Osteocyte (in vitro differentiated cells): ENCODE data around the gene SYDE2. TPM values are rescaled to one million over a fixed set of nuclear protein-coding genes. Genes with fewer than 3 reads are reported as not detected.
"Not testable (repeated sequence)": the region's sequence is repeated elsewhere in the genome, so short reads cannot be mapped to it uniquely, and the experiment has no call there.

Experiments used
- DNase-seq: peaks from one replicate; pipeline ENCODE4 v3.0.0; 2021; ENCODE audit warnings: mixed read lengths; ENCODE audit not compliant: unreplicated experiment; ENCODE audit errors: extremely low spot score
- H3K27ac Mint-ChIP-seq: one replicate; pipeline ENCODE4 v1.8.0; 2021; ENCODE audit warnings: mild to moderate bottlenecking, mixed read lengths; ENCODE audit not compliant: unreplicated experiment
- H3K27me3 Mint-ChIP-seq: one replicate; pipeline ENCODE4 v1.8.0; 2021; ENCODE audit warnings: mixed read lengths; ENCODE audit not compliant: unreplicated experiment
- H3K36me3 Mint-ChIP-seq: one replicate; pipeline ENCODE4 v1.8.0; 2021; ENCODE audit warnings: mixed read lengths; ENCODE audit not compliant: unreplicated experiment
- H3K4me1 Mint-ChIP-seq: one replicate; pipeline ENCODE4 v1.8.0; 2021; ENCODE audit warnings: mixed read lengths; ENCODE audit not compliant: unreplicated experiment
- H3K4me3 Mint-ChIP-seq: one replicate; pipeline ENCODE4 v1.8.0; 2021; ENCODE audit warnings: mild to moderate bottlenecking, moderate library complexity, mixed read lengths; ENCODE audit not compliant: unreplicated experiment
- H3K9me3 Mint-ChIP-seq: one replicate; pipeline ENCODE4 v1.8.0; 2021; ENCODE audit warnings: mixed read lengths; ENCODE audit not compliant: unreplicated experiment
- total RNA-seq: library from RNA; stranded (reverse); gene quantifications from 2 replicates; pipeline ENCODE4 v1.2.1, GENCODE V29; 2021
- TF ChIP-seq, protein P1 (sequence below): fragments of 200-600 bp; sonication (generic); IDR thresholded peaks from 2 replicates; pipeline ENCODE4 v1.5.0; 2021; ENCODE audit warnings: antibody characterized with exemption, mild to moderate bottlenecking, moderate library complexity

SYDE2 gene
- total RNA-seq, 1 donor from 2014 or later: 6.3 TPM

DNA sequence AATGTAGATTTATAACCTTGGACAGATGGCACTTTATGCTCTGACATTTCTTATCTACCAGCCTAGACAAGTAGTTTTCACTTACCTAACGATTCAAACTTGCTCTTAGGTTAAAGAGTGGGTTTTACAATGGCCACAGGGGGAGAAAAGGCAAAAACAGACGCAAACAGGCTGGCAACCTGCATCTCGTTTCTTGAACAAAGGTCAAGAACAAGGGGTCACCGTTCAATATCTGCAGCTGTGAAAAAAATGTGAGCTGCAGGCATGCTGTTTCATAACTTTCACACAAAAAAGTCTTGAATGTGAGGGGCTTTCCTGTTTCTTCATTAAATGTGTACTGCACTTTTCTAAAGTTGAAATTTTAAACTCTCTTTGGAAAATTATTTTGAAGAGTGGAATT lies 49.4 kb downstream of the SYDE2 start:
- Mint-ChIP-seq H3K9me3 (peaks cover 6% of the 10 kb centered on the region), H3K4me3 (no peak overlapping the region), H3K36me3 (no peaks in the 10 kb centered on the region), H3K27ac (no peak overlapping the region), H3K27me3 (no peaks in the 10 kb centered on the region), H3K4me1 (peaks cover 38% of the 10 kb centered on the region)
- no peak for DNase-seq
- TF ChIP-seq, protein P1, sequence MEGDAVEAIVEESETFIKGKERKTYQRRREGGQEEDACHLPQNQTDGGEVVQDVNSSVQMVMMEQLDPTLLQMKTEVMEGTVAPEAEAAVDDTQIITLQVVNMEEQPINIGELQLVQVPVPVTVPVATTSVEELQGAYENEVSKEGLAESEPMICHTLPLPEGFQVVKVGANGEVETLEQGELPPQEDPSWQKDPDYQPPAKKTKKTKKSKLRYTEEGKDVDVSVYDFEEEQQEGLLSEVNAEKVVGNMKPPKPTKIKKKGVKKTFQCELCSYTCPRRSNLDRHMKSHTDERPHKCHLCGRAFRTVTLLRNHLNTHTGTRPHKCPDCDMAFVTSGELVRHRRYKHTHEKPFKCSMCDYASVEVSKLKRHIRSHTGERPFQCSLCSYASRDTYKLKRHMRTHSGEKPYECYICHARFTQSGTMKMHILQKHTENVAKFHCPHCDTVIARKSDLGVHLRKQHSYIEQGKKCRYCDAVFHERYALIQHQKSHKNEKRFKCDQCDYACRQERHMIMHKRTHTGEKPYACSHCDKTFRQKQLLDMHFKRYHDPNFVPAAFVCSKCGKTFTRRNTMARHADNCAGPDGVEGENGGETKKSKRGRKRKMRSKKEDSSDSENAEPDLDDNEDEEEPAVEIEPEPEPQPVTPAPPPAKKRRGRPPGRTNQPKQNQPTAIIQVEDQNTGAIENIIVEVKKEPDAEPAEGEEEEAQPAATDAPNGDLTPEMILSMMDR: no peak

DNA sequence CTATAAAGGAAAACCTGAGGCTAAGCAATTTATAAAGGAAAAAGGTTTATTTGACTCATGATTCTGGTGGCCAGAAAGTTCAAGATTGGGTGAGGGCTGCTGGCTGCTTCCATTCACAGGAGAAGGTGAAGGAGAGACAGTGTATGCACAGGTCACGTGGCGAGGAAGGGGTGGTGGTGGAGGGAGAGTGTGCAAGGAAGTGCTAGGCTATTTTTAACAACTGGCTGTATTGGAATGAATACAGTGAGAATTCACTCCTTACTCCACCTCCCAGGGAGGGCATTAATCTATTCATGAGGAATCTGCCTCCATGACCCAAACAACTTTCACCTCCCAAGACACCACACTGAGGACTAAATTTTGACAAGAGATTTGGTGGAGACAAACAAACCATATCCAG lies 51.0 kb downstream of the SYDE2 start:
- H3K27me3 Mint-ChIP-seq: no peaks in the 10 kb centered on the region
- H3K9me3 Mint-ChIP-seq: peaks cover 6% of the 10 kb centered on the region
- no peaks in the 10 kb centered on the region for H3K36me3 Mint-ChIP-seq
- DNase-seq: no peak
- H3K4me3 Mint-ChIP-seq: no peak overlapping the region
- TF ChIP-seq, protein P1: no peak
- H3K27ac Mint-ChIP-seq: no peak overlapping the region
- peaks cover 49% of the 10 kb centered on the region for H3K4me1 Mint-ChIP-seq

DNA sequence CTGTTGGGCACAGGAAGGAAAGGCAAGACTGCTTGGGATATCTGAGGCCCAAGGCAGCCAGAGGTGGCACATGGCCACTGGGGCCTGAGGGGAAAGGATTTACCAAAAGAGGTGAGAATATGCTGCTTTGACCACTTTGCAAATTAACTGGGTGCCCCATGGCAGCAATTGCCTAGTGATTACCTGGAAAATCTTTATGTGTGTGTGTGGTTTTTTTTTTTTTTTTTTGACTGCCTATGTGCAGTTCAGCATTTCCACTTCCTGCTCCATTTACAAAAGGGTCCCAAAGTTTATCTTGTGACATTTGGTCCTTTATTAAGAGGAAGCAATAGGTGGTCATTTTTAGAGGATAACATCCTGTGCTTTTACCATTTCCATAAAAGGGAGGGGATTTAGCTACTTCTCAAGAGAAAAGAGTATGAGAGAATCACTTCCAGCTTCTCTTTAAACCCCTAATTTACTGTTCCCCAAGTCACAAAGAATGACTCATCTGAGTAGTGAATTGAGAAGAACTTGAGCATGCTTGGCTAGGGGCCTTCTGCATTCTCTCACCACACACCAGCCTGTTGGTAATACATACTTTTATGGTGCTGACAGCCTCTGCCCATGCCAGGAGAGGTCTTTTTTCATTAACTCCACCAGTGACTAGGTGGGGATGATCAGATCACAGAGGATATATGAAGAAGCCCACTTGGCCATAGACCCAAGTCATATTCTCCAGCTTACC lies 52.1 kb downstream of the SYDE2 start:
- Mint-ChIP-seq H3K27ac (no peak overlapping the region), H3K36me3 (no peaks in the 10 kb centered on the region), H3K4me3 (no peak overlapping the region), H3K4me1 (peaks cover 57% of the 10 kb centered on the region), H3K9me3 (peaks cover 6% of the 10 kb centered on the region), H3K27me3 (no peaks in the 10 kb centered on the region)
- DNase-seq: no peak
- TF ChIP-seq, protein P1: no peak

DNA sequence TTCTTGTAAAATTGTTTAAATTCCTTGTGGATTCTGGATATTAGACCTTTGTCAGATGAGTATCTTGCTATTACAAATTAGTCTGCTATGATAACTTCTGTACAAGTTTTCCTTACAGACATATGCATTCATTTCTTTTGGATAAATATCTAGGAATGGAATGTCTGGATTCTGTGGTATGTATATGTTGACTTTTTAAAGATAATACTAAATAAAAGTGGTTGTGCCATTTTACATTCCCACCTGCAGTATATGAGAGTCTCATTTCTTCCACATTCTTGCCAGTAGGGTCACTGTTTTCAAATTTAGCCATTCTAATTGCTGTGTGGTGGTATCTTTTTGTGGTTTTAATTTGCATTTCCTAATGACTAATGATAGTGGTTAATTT lies 53.9 kb downstream of the SYDE2 start:
- H3K4me1 Mint-ChIP-seq: peaks cover 54% of the 10 kb centered on the region
- peak overlapping the region; percentile 40 for H3K27ac Mint-ChIP-seq
- peaks cover 6% of the 10 kb centered on the region for H3K9me3 Mint-ChIP-seq
- TF ChIP-seq, protein P1: peak; percentile 52
- no peaks in the 10 kb centered on the region for H3K36me3 Mint-ChIP-seq
- no peak for DNase-seq
- no peaks in the 10 kb centered on the region for H3K27me3 Mint-ChIP-seq
- H3K4me3 Mint-ChIP-seq: no peak overlapping the region

DNA sequence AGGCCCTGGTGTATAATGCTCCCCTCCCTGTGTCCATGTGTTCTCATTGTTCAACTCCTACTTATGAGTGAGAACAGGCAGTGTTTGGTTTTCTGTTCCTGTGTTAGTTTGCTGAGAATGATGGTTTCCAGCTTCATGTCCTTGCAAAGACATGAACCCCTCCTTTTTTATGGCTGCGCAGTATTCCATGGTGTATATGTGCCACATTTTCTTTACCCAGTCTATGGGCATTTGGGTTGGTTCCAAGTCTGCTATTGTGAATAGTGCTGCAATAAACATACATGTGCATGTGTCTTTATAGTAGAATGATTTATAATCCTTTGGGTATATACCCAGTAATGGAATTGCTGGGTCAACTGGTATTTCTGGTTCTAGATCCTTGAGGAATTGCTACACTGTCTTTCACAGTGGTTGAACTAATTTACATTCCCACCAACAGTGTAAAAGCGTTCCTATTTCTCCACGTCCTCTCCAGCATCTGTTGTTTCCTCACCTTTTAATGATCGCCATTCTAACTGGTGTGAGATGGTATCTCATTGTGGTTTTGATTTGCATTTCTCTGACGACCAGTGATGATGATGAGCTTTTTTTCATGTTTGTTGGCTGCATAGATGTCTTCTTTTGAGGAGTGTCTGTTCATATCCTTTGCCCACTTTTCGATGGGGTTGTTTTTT lies 54.4 kb downstream of the SYDE2 start:
- not testable (repeated sequence) for H3K36me3 Mint-ChIP-seq, H3K9me3 Mint-ChIP-seq, H3K27me3 Mint-ChIP-seq, H3K4me3 Mint-ChIP-seq, DNase-seq
- Mint-ChIP-seq H3K4me1 (peaks cover 49% of the 10 kb centered on the region), H3K27ac (peak overlapping the region; percentile 62)
